Eye (tissue), 1 donor: Measurements from ENCODE around the gene TTC32.
"Not testable (repeated sequence)": the region's sequence is repeated elsewhere in the genome, so short reads cannot be mapped to it uniquely, and the experiment has no call there.

ENCODE experiments used
- DNase-seq: peaks from one replicate; pipeline ENCODE4 v3.0.0-alpha.2; 2015

TTC32 gene

DNA sequence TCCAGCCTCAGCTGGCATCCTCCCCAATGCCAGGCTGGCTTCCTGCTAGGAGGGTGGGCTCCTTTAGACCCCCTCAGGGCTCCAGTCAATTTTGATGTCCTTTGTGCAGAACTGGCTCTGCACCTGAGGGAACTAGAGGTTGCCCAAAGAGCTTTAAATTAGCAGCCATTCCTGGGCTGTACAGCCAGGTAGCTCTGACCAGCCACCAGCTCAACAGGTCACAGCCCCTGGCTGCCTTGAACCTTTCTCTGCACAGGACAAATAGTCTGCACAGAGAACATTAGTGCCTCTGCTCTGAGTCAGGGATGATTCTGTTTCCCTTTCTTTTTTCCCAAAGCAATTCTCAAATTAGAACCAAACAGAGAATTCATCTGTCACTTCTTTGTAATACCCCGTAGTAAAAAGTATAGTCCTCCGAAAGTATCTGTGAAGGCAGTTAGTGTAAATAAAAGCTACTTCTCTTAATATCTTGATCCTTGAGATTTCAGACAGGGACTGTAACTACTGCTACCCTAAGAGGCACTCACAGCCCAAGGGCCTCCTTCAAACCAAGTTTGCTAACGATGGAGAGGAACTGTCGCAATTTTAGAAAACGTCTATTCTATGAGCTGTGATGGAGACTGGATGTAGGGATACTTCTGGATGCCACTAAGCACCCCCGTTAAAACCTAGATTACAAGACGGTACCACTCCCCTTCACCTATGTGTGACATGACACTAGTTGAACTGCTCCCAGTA is 3.0 kb downstream of the TTC32 start:
- DNase-seq = no peak

DNA sequence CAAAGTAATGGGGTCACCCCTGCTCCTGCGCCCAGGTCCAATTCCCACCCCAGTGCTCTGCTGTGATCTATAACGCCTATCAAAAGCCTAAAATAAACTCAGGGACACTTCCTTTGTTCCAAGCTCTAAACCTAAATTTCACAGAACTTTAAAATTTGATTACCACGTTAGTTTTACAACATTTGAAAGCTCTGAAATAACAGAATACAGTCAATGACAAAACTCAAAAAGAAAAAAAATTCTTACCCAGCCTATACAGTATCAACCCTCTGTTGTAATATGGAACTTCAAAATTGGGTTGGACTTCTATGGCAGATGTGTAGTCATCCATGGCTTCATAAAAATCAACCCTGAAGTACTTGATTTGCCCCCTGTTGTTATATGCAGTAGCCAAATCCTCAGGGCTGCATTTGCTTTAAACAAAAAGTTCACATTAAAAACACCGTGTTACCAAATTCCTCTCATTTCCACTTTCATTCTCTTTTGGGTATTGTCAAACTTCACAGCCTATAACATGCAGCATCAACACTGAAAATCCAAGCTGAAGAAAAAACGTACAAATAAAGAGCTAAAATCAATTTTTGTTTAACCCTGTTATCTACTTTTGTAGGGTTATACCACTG is 4.0 kb downstream of the TTC32 start:
- no peak for DNase-seq

DNA sequence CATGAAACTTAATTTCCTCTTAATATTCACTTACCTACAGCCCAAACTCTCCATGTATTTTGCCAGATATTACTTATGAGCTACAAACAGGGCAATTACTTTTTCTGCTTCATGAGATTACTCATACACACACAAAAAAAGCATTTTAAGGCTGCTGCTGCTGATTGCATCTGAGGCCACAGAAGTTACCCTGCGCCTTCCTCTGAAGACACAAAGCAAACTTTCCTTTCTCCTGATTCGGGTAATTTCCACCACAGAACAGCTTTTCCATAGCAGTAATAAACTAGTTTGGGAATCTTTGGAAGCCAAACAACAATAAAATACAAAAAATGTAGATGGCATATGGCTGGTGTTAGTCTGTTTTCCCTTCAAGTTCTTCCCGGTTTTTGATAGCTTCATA is 6.2 kb downstream of the TTC32 start:
- no peak for DNase-seq

DNA sequence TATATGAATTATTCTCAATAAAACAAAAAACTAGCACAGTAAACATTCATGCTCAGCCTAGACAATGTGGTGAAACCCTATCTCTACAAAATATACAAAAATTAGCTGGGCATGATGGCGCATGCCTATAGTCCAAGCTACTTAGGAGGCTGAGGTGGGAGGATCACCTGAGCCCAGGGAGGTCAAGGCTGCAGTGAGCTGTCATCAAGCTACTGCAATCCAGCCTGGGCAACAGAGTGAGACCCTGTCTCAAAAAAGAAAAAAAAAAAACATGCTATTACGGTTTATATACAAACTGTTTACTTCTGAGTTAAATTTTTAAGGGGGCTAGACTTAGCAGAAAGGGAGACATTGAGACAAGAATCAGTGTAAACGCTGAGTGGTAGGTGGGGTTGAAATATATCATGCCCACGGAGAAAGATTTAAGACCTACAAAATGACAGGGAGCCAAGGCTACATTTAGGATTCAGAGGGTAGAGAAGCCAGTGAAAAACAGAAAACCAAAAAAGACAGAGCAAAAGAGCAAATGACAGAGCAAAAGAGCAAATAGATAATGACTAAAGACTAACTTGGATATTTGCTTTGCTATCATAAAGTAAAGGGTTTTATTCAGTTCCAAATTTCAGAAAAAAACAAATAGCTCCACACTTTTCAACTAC is 7.5 kb downstream of the TTC32 start:
- no peak for DNase-seq

DNA sequence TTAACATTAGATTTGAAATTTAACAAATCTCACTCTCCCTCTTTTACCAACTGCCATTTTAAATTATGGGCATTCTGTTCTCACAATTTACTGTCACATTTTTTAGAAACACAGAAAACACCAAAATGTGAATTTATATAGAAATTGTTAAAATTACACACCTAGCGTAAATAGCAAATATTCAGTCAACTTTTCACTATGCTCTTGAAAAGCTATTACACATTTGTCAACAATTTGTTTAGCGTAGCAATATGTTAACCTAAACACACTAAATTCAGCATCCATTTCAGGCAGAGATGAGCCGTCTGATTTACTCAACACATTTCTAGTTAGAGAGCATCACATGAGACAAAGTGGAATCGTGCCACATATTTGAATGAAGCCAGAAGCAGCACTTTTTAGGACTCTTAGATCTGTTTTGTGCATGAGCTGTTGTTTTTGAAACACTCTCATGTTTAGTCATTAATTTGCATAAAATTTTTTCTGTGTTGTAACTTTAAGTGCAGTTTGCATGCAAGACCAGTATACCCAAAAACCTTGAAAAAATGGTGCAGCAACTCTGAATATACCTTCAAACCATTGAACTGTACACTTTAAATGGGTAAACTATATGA is 8.2 kb downstream of the TTC32 start:
- no peak for DNase-seq

DNA sequence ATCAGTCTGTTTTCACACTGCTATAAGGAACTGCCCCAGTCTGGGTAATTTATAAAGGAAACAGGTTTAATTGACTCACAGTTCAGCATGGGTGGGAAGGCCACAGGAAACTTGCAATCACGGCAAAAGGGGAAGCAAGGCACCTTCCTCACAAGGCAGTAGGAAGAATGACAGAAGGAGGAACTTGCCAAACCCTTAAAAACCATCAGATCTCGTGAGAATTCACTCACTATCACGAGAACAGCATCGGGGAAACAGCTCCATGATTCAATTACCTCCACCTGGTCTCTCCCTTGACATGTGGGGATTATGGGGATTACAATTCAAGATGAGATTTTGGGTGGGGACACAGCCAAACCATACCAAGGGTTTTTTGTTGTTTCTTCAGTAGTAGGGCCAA is 9.8 kb downstream of the TTC32 start:
- not testable (repeated sequence) for DNase-seq

DNA sequence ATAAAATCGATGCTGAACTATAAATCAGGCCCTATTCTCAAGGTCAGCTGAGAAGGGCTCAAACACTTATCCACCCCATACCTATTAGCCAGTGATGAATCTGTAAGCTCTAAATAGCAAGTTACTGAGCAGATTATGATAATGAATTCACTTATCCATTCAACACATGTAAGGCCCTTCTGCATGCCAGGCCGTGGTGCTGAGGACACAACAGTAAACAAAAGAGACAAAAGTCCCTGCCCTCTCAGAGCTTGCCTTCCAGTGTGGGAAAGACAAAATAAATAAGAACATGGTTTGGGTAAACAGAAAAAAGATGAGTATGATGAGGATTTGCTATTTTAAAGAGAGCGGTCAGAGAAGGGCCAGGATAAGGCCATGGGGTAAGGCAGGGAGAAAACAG is 11.7 kb downstream of the TTC32 start:
- DNase-seq = no peak

DNA sequence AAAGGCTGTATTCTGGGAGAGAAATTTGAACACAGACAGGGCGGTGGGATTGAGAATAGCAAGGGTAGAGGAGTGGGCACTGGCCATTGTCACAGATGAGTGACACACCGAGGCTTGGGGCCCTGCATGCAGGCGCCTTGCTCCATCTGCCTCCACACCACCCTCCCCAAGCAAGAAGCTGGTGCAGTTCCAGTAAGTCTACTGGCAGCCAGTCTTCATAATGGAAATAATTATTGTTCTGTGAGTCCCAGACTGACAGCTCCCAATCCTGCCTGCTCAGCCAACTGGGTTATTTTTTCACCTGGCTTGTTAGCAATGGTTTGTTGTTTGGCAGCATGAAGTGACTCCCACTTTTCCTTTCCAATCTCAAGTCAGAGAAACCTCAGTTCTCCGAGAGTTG is 13.0 kb downstream of the TTC32 start:
- no peak for DNase-seq

DNA sequence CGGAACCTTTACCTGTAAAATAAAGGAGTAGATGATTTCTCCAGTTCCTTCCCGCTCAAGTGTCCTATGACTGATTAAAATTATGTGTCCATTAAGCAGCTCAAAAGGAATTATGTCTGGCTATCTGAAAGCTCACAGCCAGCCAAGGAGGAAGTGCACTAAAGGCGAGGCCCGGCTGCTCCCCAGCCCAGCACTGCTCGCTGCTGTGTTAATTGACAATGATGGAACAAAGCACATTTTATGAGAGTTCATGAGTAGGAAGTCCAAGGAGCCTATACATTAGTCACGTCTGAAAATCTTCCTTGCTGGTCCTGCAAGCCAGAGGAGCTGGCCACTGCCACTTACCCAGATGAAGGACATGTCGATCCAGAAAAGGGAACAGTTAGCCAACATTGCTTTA is 14.3 kb downstream of the TTC32 start:
- DNase-seq = no peak

DNA sequence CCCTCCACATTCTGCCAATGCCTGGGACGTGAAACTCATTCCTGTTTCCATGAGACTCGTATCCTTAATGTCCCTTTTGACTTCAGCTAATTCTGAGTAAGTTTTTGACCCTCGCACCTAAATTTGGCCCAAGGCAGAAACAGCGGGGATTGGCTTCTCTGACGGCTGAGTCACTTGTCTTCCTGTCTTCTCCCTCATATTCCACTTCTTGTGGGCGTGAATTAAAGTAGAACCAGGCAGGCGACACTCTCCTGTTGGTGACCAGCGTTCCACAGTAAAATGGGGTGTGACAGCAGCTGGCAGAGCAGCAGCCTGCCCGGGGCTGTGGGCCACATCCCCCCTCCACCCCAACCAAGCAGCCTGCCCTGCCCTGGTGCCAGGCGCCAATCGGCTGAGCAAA is 15.5 kb downstream of the TTC32 start:
- no peak for DNase-seq

DNA sequence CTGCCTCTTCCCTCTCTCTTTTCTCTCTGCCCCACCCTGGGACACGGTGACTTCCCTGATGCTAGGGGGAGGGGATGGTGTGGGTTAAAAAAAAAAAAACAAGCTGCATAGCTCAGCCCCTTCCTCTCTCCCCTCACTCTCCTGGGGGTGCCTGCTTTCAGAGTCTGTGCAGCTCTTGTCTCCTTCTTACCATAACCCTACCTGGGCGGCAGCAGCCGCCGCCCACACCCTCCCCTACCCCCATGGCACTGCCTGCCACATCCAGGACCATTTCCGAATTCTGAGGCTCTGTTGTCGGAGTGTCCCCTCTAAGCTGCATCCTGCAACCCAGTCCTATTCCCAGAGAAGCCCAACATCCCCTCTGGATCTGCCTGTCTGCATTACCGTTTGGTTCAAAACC is 16.0 kb downstream of the TTC32 start:
- DNase-seq = no peak

DNA sequence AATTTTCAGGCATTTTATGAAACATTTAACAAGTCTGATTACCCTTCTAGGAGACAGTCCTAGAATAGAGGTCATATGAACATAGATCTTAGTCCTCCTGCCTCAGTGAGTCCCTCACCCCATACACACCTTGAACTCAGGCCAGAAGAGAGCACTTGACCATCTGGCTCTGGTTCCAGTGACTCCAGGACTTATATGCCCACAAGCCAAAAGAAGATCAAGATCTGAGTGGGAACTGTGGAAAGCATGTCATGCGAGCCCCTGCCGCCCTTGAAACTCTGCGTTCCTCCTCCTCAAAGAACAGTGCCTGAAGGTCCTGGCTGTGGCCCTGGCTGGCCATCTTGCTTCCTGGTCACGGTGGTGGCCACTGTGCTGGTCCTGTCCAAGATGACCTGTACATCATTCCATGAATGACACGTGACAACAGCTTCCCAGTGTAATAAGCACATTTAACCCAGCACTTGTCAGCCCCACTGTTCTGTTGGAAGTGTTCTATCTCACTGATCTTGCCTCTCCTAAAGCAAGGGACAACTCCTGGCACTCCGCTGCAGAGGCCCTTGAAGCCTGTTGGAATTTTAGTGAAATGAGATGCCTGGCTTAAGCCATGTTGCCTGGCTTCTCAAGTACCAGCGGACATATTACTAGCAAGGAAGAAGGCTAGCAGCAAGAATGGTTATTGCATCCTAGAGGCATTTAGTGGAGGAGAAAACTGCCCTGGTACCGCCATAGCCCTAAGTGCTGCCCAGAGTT is 17.6 kb downstream of the TTC32 start:
- DNase-seq = no peak

DNA sequence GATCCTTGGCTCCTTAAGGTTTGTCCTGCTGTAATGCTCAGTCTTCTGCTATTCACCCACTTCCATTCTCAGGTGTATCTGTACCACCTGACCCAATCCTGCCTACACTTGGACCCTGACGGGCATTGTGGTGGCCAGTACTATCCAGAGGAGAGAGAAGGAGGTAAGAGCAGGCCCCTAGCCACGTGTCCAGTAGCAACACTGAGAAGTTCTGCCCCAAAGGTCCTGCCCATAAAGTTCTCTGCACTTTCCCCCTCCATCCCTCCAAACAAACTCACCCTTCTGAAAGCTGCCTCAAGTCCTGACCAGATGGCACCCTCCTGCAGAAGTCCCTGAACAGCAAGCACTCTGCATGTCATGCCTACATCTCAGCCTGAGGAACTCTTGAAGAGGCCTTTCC is 18.3 kb downstream of the TTC32 start:
- no peak for DNase-seq

DNA sequence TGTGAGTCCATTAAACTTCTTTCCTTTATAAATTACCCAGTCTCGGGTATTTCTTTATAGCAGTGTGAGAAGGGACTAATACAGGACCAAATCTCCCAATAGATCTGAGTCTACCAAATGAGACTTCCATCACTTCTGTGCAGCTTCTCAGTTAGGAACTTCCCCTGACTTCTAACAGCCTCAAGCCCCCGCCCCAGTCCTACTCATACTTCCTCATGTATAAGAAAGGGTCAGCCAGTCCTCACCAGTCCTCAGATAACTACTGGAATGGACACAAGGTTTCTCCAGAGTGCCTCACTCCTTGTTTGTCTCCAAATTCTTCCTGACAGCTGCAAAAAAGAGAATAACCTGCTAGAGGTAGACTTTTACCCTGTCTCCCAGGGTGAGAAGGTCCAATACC is 19.5 kb downstream of the TTC32 start:
- DNase-seq = no peak

DNA sequence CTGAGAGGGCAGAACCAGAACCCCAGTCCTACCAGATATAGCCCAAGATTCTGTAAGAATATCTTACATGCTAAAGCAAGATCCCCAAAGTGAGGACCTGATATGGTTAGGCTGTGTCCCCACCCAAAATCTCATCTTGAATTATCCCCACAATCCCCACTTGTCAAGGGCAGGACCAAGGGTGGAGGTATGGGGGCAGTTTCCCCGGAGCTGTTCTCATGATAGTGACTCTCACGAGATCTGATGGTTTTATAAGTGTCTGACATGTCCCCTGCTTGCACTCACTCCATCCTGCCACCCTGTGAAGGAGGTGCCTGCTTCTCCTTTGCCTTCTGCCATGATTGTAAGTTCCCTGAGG is 19.9 kb downstream of the TTC32 start:
- DNase-seq = no peak

DNA sequence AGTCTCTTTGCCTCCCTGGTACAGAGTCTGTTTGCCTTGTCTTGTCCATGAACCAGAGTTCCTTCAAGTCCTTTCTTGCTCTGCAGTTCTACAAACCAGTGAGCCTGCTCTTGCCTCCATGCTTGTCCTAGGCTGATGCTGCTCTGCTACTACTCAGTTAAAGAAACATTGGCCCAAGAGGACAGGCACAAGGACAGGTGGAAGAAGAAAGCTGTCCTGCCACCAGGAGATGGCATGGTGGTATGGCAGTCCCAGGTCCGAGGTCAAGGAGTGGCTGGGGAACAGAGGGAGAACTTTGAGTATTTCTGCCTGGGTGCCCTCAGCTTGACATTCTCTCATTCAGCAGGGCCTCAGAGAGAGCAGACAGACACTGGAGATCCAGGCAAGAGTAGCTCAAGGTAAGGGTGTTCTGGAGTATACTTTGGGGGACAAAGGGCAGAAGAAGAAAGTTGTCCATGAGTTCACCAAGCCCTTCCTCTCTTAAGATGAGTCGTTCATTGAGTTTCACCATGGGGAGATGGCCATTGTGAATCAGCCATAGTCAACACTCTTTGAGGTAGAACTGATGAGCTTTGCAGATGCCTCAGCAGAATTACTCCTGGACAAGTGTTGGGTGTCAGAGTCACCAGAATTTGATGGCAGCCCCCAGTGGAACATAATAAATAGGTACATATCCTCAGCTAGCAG is 20.4 kb downstream of the TTC32 start:
- DNase-seq = no peak

DNA sequence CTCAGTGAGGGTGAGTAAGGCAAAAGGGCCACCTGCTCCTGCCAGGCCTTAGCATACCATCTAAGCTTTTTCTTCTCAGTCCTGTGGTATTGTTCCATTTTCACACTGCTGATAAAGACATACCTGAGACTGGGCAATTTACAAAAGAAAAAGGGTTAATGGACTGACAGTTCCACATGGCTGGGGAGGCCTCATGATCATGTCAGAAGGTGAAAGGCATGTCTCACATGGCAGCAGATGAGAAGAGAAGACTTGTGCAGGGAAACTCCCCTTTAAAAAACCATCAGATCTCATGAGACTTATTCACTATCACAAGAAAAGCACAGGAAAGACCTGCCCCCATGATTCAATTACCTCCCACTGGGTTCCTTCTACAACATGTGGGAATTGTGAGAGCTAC is 21.6 kb downstream of the TTC32 start:
- DNase-seq = not testable (repeated sequence)

DNA sequence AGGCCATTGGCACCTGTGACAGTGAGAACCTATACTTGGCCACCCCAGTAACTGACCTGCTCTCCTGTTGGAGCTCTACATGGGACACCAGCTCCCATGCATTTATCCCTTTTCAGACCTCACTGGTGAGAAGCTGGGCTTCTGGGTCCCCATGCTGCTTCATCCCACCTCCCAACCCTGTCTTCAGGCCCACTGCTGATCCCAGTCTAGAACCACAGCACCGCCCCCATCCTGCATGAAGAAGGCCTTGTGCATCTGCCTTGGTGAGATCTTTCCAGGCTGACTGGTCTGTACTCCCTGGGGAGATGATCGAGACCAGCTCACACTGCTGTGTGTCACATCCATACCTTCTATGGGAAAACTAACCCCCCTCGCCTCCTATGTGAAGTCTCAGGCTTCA is 22.7 kb downstream of the TTC32 start:
- no peak for DNase-seq

DNA sequence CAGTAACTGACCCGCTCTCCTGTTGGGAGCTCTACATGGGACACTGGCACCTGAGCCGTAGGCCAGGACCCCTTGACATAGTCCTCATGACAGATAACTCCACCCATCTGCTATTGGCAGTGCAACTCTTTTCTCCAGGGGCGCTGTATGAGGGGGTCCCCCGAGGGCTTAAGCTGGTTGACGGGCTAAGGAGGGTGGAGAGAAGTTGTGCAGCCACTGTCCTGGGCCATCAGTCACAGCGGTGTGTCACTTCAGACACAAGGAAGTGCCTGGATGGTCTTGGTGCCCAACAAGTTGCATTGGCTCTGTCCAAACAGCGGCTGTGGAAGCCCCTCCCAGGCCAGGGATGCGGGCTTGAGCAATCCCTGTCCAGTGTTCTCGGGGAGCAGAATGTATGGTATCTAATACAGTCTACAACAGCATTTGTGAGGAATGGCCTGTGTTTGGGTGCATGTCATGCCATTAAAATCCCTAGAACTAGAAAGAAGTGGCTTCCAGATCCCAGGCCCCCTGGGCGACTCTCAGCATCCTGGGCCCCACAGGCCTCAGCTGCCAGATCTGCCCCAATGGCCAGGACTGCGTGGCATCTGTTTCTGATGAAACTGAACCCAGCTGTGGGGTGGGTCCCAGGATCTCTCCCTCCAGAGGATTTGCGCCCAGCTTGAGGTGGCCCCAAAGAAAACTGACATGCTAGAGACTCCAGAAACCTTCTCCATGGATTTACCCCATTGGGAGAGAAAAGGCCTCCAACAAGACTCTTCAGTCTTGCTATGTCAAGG is 23.3 kb downstream of the TTC32 start:
- DNase-seq = no peak

DNA sequence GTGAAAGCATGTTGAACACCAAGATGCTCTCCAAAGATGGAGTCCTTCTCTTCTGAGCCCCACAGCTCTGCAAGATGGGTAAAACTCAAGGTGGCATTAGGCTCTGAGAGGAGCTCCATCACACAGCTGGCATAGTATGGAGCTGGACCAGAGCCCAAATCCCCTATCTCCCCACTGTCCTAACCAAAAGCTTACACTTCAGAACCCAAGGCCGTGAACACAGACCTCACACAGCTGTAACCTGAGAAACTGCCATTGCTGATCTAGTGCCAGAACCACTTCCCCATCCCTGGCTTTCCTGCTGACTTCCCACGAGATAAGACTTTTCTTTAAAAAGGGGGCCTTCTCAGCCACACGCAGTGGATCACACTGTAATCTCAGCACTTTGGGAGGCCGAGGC is 25.0 kb downstream of the TTC32 start:
- DNase-seq = no peak

DNA sequence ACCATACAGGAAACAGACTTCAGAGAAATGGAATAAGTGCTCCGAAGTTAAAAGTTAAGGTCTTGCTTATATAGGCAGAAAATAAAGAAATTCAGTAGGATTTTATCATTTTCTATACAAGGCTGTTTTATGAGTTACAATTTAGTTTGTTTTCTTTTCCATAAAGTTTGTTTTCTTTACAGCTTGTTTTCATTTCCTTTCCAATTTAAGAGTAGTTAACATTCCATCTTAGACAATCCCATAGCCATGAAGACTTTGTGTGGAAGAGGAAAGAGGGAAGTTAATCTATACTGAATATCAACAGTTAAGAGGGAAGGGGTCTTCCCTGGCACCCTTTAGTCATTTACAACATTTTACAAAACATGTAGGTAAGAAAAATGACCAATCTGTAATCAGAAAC is 26.5 kb downstream of the TTC32 start:
- no peak for DNase-seq

DNA sequence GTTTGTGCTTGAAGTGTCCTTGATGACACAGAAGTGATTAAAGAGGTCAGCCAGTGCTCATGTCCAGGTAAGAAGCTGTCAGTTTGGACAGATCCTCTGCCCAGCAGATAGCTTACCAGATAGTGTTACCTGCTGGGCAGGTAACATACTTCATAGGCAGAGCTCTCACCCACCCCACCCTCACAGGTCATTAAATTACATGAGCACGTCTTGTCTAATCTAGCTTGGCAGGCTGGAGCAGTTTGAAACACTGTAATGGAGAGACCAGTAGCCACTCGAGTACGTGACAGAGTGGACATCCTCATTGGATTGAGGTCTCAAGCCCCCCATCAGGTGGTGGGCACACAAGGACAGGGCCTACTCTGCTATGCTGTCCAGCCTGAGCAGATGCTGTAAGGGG is 27.1 kb downstream of the TTC32 start:
- DNase-seq = no peak
